Middle frontal gyrus (tissue), 1 donor: ENCODE results near the gene ARHGEF5.

Experiments
- DNase-seq: peaks from one replicate; pipeline ENCODE4 v3.0.0-alpha.2; 2015; ENCODE audit warnings: low spot score; ENCODE audit errors: extremely low spot score

Gene ARHGEF5

GRCh38 chr7:144428431-144428830 lies 73.2 kb downstream of the ARHGEF5 start:
- DNase-seq = no peak
